Immature natural killer cell (primary cell): ENCODE measurements around the gene WDR49. TPM values are rescaled to one million over a fixed set of nuclear protein-coding genes. Genes with fewer than 3 reads are reported as not detected.

Experiments used
- DNase-seq, 3 donors: peaks; one replicate each; pipeline ENCODE4 v3.0.0; 2022; ENCODE audit warnings: mixed read lengths in 1 of 3
- H3K27ac Mint-ChIP-seq, 6 donors: one replicate each; pipeline ENCODE4 v1.8.0; 2020; ENCODE audit warnings: mixed read lengths in 6 of 6, mild to moderate bottlenecking in 5 of 6, inconsistent platforms in 4 of 6, moderate library complexity in 3 of 6
- H3K27me3 Mint-ChIP-seq, 3 donors: one replicate each; pipeline ENCODE4 v1.8.0; 2020 to 2021; ENCODE audit warnings: low read depth in 3 of 3, mild to moderate bottlenecking in 3 of 3, mixed read lengths in 3 of 3, moderate library complexity in 3 of 3, inconsistent platforms in 1 of 3
- H3K36me3 Mint-ChIP-seq, 3 donors: one replicate each; pipeline ENCODE4 v1.8.0; 2020; ENCODE audit warnings: mixed read lengths in 3 of 3, inconsistent platforms in 2 of 3, mild to moderate bottlenecking in 2 of 3
- H3K4me1 Mint-ChIP-seq, 2 donors: one replicate each; pipeline ENCODE4 v1.8.0; 2020; ENCODE audit warnings: inconsistent platforms in 2 of 2, mild to moderate bottlenecking in 2 of 2, mixed read lengths in 2 of 2, moderate library complexity in 1 of 2
- H3K4me3 Mint-ChIP-seq, 5 donors: one replicate each; pipeline ENCODE4 v1.8.0; 2020; ENCODE audit warnings: mild to moderate bottlenecking in 5 of 5, mixed read lengths in 5 of 5, inconsistent platforms in 3 of 5, moderate library complexity in 3 of 5
- H3K9me3 Mint-ChIP-seq, 6 donors: one replicate each; pipeline ENCODE4 v1.8.0; 2020; ENCODE audit warnings: mild to moderate bottlenecking in 6 of 6, mixed read lengths in 6 of 6, inconsistent platforms in 4 of 6, moderate library complexity in 3 of 6
- polyA plus RNA-seq, 3 donors: library from polyadenylated mRNA; unstranded; fragments of 300-500 nt; fragmentation: Illumina TruSeq; gene quantifications; one replicate each; pipeline ENCODE4 v1.2.3, GENCODE V29; 2021

Gene WDR49
- polyA plus RNA-seq, 3 donors from 2014 or later: 0.21 TPM; not detected in 2

GRCh38 chr3:167456157-167456799, 197.5 kb downstream of the WDR49 start:
- H3K27me3 Mint-ChIP-seq: peaks cover 0 to 3% (median 0%) of the 10 kb centered on the region in 3 donors
- DNase-seq: no peak
- no peaks in the 10 kb centered on the region for H3K4me1 Mint-ChIP-seq
- H3K4me3 Mint-ChIP-seq: no peak overlapping the region
- H3K36me3 Mint-ChIP-seq: no peaks in the 10 kb centered on the region
- H3K27ac Mint-ChIP-seq: no peak overlapping the region
- peaks cover 0 to 6% (median 0%) of the 10 kb centered on the region in 6 donors for H3K9me3 Mint-ChIP-seq

GRCh38 chr3:167453815-167454214, 199.9 kb downstream of the WDR49 start:
- no peaks in the 10 kb centered on the region for H3K36me3 Mint-ChIP-seq
- no peak overlapping the region for H3K4me3 Mint-ChIP-seq
- H3K27me3 Mint-ChIP-seq: peaks cover 0 to 3% (median 0%) of the 10 kb centered on the region in 3 donors
- no peak for DNase-seq
- peaks cover 0 to 6% (median 0%) of the 10 kb centered on the region in 6 donors for H3K9me3 Mint-ChIP-seq
- no peaks in the 10 kb centered on the region for H3K4me1 Mint-ChIP-seq
- no peak overlapping the region for H3K27ac Mint-ChIP-seq

- H3K4me1 Mint-ChIP-seq: no peaks in the 10 kb centered on the region
- no peak overlapping the region for H3K27ac Mint-ChIP-seq
- H3K36me3 Mint-ChIP-seq: no peaks in the 10 kb centered on the region
- no peak overlapping the region for H3K4me3 Mint-ChIP-seq
- no peaks in the 10 kb centered on the region for H3K9me3 Mint-ChIP-seq
- H3K27me3 Mint-ChIP-seq: peaks cover 0 to 2% (median 0%) of the 10 kb centered on the region in 3 donors
- no peak for DNase-seq
These were observed 202.5 kb downstream of the WDR49 start for GRCh38 chr3:167451282-167451681.

- Mint-ChIP-seq H3K9me3 (no peaks in the 10 kb centered on the region), H3K4me3 (no peak overlapping the region), H3K27ac (no peak overlapping the region), H3K27me3 (peaks cover 0 to 1% (median 0%) of the 10 kb centered on the region in 3 donors), H3K4me1 (no peaks in the 10 kb centered on the region), H3K36me3 (no peaks in the 10 kb centered on the region)
- no peak for DNase-seq
These were observed 203.1 kb downstream of the WDR49 start for GRCh38 chr3:167450675-167451074.

GRCh38 chr3:167450195-167450594, 203.5 kb downstream of the WDR49 start:
- H3K27ac Mint-ChIP-seq: no peak overlapping the region
- no peaks in the 10 kb centered on the region for H3K36me3 Mint-ChIP-seq
- no peak for DNase-seq
- H3K4me1 Mint-ChIP-seq: no peaks in the 10 kb centered on the region
- H3K9me3 Mint-ChIP-seq: no peaks in the 10 kb centered on the region
- no peak overlapping the region for H3K4me3 Mint-ChIP-seq
- H3K27me3 Mint-ChIP-seq: peaks cover 0 to 1% (median 0%) of the 10 kb centered on the region in 3 donors

GRCh38 chr3:167445491-167445890, 208.3 kb downstream of the WDR49 start:
- Mint-ChIP-seq H3K27me3 (no peaks in the 10 kb centered on the region), H3K36me3 (peaks cover 0 to 3% (median 0%) of the 10 kb centered on the region in 3 donors), H3K27ac (no peak overlapping the region), H3K9me3 (peaks cover 0 to 4% (median 0%) of the 10 kb centered on the region in 6 donors), H3K4me3 (no peak overlapping the region), H3K4me1 (no peaks in the 10 kb centered on the region)
- no peak for DNase-seq

GRCh38 chr3:167441256-167441655, 212.5 kb downstream of the WDR49 start:
- Mint-ChIP-seq H3K4me3 (no peak overlapping the region), H3K9me3 (peaks cover 0 to 5% (median 0%) of the 10 kb centered on the region in 6 donors), H3K4me1 (no peaks in the 10 kb centered on the region), H3K27me3 (peaks cover 0 to 2% (median 0%) of the 10 kb centered on the region in 3 donors), H3K27ac (no peak overlapping the region), H3K36me3 (peaks cover 0 to 3% (median 0%) of the 10 kb centered on the region in 3 donors)
- DNase-seq: no peak

GRCh38 chr3:167437428-167438139, 216.2 kb downstream of the WDR49 start:
- H3K4me3 Mint-ChIP-seq: no peak overlapping the region
- peaks cover 0 to 5% (median 0%) of the 10 kb centered on the region in 6 donors for H3K9me3 Mint-ChIP-seq
- no peak for DNase-seq
- H3K36me3 Mint-ChIP-seq: peaks cover 0 to 3% (median 0%) of the 10 kb centered on the region in 3 donors
- H3K27me3 Mint-ChIP-seq: peaks cover 0 to 2% (median 0%) of the 10 kb centered on the region in 3 donors
- no peaks in the 10 kb centered on the region for H3K4me1 Mint-ChIP-seq
- no peak overlapping the region for H3K27ac Mint-ChIP-seq

Other genes with a start within 250 kb of the WDR49 start
- not detected for gene SERPINI2, start 179.9 kb downstream of the WDR49 start, polyA plus RNA-seq
- gene PDCD10, start 81.0 kb upstream of the WDR49 start, polyA plus RNA-seq: 100 to 1,000 TPM in 2 of 3 donors, 10 to 100 TPM in 1; 93.4 to 126 (median 106) TPM
- 10 to 100 TPM; 19.3 to 25.2 (median 19.3) TPM for gene SERPINI1, start 81.8 kb upstream of the WDR49 start, polyA plus RNA-seq